CD14-positive monocyte (primary cell): Measurements from ENCODE around the gene EPS15. TPM values are rescaled to one million over a fixed set of nuclear protein-coding genes. Genes with fewer than 3 reads are reported as not detected.

Source experiments
- DNase-seq, 3 donors: peaks; one replicate each; pipeline ENCODE4 v3.0.0-alpha.2; 2011 to 2022
- H2AFZ ChIP-seq: 2 replicates; pipeline ENCODE4 v1.6.0; 2012; ENCODE audit warnings: mild to moderate bottlenecking, low read depth, low read length, inconsistent platforms; ENCODE audit not compliant: insufficient read depth, poor library complexity, severe bottlenecking
- H3K27ac ChIP-seq, 2 donors: 1 replicate in 1 of 2; 2 replicates in 1 of 2; pipeline ENCODE4 v1.5.1; 2012 to 2013; ENCODE audit warnings: low read length in 2 of 2, control low read depth in 1 of 2, inconsistent platforms in 1 of 2, low read depth in 1 of 2, mild to moderate bottlenecking in 1 of 2
- H3K27me3 ChIP-seq, 2 donors: one replicate each; pipeline versions ENCODE4 v1.6.0 to v1.6.1; 2011 to 2013; ENCODE audit warnings: low read length in 2 of 2; ENCODE audit not compliant: control insufficient read depth in 2 of 2, insufficient read depth in 2 of 2
- H3K36me3 ChIP-seq, 2 donors: replicated peaks in 1 of 2; 1 replicate in 1 of 2; 2 replicates in 1 of 2; pipeline versions ENCODE4 v1.5.1 to v1.6.1; 2012 to 2013; ENCODE audit warnings: low read length in 2 of 2, control low read depth in 1 of 2, inconsistent platforms in 1 of 2, mild to moderate bottlenecking in 1 of 2; ENCODE audit not compliant: insufficient read depth in 2 of 2, control insufficient read depth in 1 of 2
- H3K4me1 ChIP-seq, 2 donors: 1 replicate in 1 of 2; 2 replicates in 1 of 2; pipeline versions ENCODE4 v1.5.1 to v1.6.1; 2012 to 2013; ENCODE audit warnings: low read length in 2 of 2, control low read depth in 1 of 2, inconsistent platforms in 1 of 2, mild to moderate bottlenecking in 1 of 2, moderate library complexity in 1 of 2; ENCODE audit not compliant: insufficient read depth in 2 of 2, control insufficient read depth in 1 of 2
- H3K4me2 ChIP-seq: replicated peaks from 2 replicates; pipeline ENCODE3; 2012; ENCODE audit warnings: low read length, moderate library complexity, mild to moderate bottlenecking; ENCODE audit not compliant: poor library complexity, severe bottlenecking; ENCODE audit errors: extremely low read depth
- H3K4me3 ChIP-seq, 3 experiments: fragments of 200-600 bp in 1 of 3; sonication (generic) in 1 of 3; replicated peaks in 1 of 3; 1 replicate in 2 of 3; 2 replicates in 1 of 3; pipeline ENCODE4 v1.5.1; 2011 to 2013; ENCODE audit warnings: low read length in 3 of 3, mild to moderate bottlenecking in 3 of 3, control low read depth in 2 of 3, low read depth in 2 of 3, inconsistent platforms in 1 of 3, moderate library complexity in 1 of 3
- H3K79me2 ChIP-seq: 2 replicates; pipeline ENCODE4 v1.6.0; 2012; ENCODE audit warnings: mild to moderate bottlenecking, control low read depth, inconsistent platforms, low read length, moderate library complexity; ENCODE audit not compliant: insufficient read depth
- H3K9ac ChIP-seq: 2 replicates; pipeline ENCODE4 v1.6.0; 2017; ENCODE audit warnings: low read length, mild to moderate bottlenecking; ENCODE audit not compliant: insufficient read depth, poor library complexity, severe bottlenecking
- H3K9me3 ChIP-seq, 2 donors: replicated peaks in 1 of 2; 1 replicate in 1 of 2; 2 replicates in 1 of 2; pipeline versions ENCODE4 v1.5.1 to v1.6.1; 2012 to 2013; ENCODE audit warnings: low read length in 2 of 2, control low read depth in 1 of 2; ENCODE audit not compliant: control insufficient read depth in 1 of 2, insufficient read depth in 1 of 2
- H4K20me1 ChIP-seq: 2 replicates; pipeline ENCODE4 v1.6.0; 2012; ENCODE audit warnings: mild to moderate bottlenecking, low read length, control low read depth, moderate library complexity; ENCODE audit not compliant: insufficient read depth
- H3K27ac Mint-ChIP-seq, 7 donors: one replicate each; pipeline ENCODE4 v1.8.0; 2020; ENCODE audit warnings: mild to moderate bottlenecking in 7 of 7, mixed read lengths in 7 of 7, moderate library complexity in 6 of 7, inconsistent platforms in 2 of 7
- H3K27me3 Mint-ChIP-seq, 3 donors: one replicate each; pipeline ENCODE4 v1.8.0; 2021 to 2022; ENCODE audit warnings: low read depth in 3 of 3, mild to moderate bottlenecking in 3 of 3, mixed read lengths in 3 of 3, moderate library complexity in 3 of 3, inconsistent platforms in 1 of 3
- H3K36me3 Mint-ChIP-seq, 2 donors: one replicate each; pipeline ENCODE4 v1.8.0; 2020; ENCODE audit warnings: mixed read lengths in 2 of 2, inconsistent platforms in 1 of 2, mild to moderate bottlenecking in 1 of 2
- H3K4me1 Mint-ChIP-seq: one replicate; pipeline ENCODE4 v1.8.0; 2020; ENCODE audit warnings: mild to moderate bottlenecking, mixed read lengths
- H3K4me3 Mint-ChIP-seq, 2 donors: one replicate each; pipeline ENCODE4 v1.8.0; 2020; ENCODE audit warnings: mild to moderate bottlenecking in 2 of 2, mixed read lengths in 2 of 2, moderate library complexity in 1 of 2
- H3K9me3 Mint-ChIP-seq, 7 donors: one replicate each; pipeline ENCODE4 v1.8.0; 2020 to 2022; ENCODE audit warnings: mixed read lengths in 7 of 7, mild to moderate bottlenecking in 6 of 7, moderate library complexity in 6 of 7, inconsistent platforms in 2 of 7
- CTCF ChIP-seq: fragments of 200-600 bp; IDR thresholded peaks from one replicate; pipeline ENCODE4 v1.8.0; 2022; ENCODE audit warnings: antibody characterized with exemption, mild to moderate bottlenecking
- WGBS: methylation state at CpG from one replicate; pipeline ENCODE4 v1.1.5; 2013; ENCODE audit warnings: missing lambda C conversion rate; ENCODE audit not compliant: insufficient coverage; 5-methylcytosine and 5-hydroxymethylcytosine counted together
- intact Hi-C, 2 donors: fragments of 100-400 bp; cut with micrococcal nuclease; formaldehyde crosslinking; loops; one replicate each; pipeline versions ENCODE4 v1.15.0 to v1.15.1; 2023
- polyA plus RNA-seq, 3 donors: library from polyadenylated mRNA; depleted of rRNA in 1 of 3; unstranded in 2 of 3; stranded (reverse) in 1 of 3; fragments of 300-500 nt in 2 of 3; fragments of >200 nt in 1 of 3; fragmentation: Illumina TruSeq in 2 of 3; gene quantifications; 1 replicate in 2 of 3; 2 replicates in 1 of 3; pipeline ENCODE4 v1.2.3, GENCODE V29; 2012 to 2021

The EPS15 gene
- polyA plus RNA-seq, 3 donors, result 26.7 to 53.6 (median 36.4) TPM

GRCh38 chr1:51309291-51309690 lies 209.8 kb downstream of the EPS15 start:
- no peaks in the 10 kb centered on the region for H3K36me3 Mint-ChIP-seq
- intact Hi-C loops, result no loop called here
- Histone ChIP-seq H3K27ac (no peak overlapping the region), H2AFZ (no peak overlapping the region), H3K4me1 (peaks cover 6 to 12% of the 10 kb centered on the region in 2 donors), H3K36me3 (no peaks in the 10 kb centered on the region), H3K9ac (no peak overlapping the region), H4K20me1 (no peaks in the 10 kb centered on the region), H3K4me3 (no peak overlapping the region), H3K4me2 (no peak overlapping the region), H3K9me3 (no peaks in the 10 kb centered on the region), H3K79me2 (no peaks in the 10 kb centered on the region), H3K27me3 (no peaks in the 10 kb centered on the region)
- peaks cover 1 to 5% (median 3%) of the 10 kb centered on the region in 3 donors for H3K27me3 Mint-ChIP-seq
- no peak for DNase-seq
- H3K4me1 Mint-ChIP-seq, result peaks cover 19% of the 10 kb centered on the region
- no peak for TF ChIP-seq CTCF
- H3K4me3 Mint-ChIP-seq, result no peak overlapping the region
- H3K27ac Mint-ChIP-seq, result peak overlapping the region in 1 of 7 donors; percentile 31
- WGBS, result 93% methylated on average over 5 of the region's 8 CpGs
- peaks cover 0 to 2% (median 0%) of the 10 kb centered on the region in 7 donors for H3K9me3 Mint-ChIP-seq

GRCh38 chr1:51308636-51309035 lies 210.4 kb downstream of the EPS15 start:
- no peaks in the 10 kb centered on the region for H3K79me2 ChIP-seq
- WGBS, result 98% methylated on average over 4 of the region's 6 CpGs
- no peak overlapping the region for H3K4me3 ChIP-seq
- H3K27ac Mint-ChIP-seq, result no peak overlapping the region
- no peak for TF ChIP-seq CTCF
- no peaks in the 10 kb centered on the region for H3K9me3 ChIP-seq
- H3K4me3 Mint-ChIP-seq, result no peak overlapping the region
- no peak overlapping the region for H3K4me2 ChIP-seq
- H3K36me3 ChIP-seq, result no peaks in the 10 kb centered on the region
- no peaks in the 10 kb centered on the region for H3K36me3 Mint-ChIP-seq
- peaks cover 20% of the 10 kb centered on the region for H3K4me1 Mint-ChIP-seq
- H3K27ac ChIP-seq, result no peak overlapping the region
- no peaks in the 10 kb centered on the region for H4K20me1 ChIP-seq
- peaks cover 3 to 6% of the 10 kb centered on the region in 2 donors for H3K4me1 ChIP-seq
- DNase-seq, result no peak
- H3K27me3 ChIP-seq, result no peaks in the 10 kb centered on the region
- H3K9ac ChIP-seq, result no peak overlapping the region
- intact Hi-C loops, result no loop called here
- no peak overlapping the region for H2AFZ ChIP-seq
- H3K9me3 Mint-ChIP-seq, result peaks cover 0 to 2% (median 0%) of the 10 kb centered on the region in 7 donors
- H3K27me3 Mint-ChIP-seq, result peaks cover 1 to 5% (median 3%) of the 10 kb centered on the region in 3 donors
